Activated CD4-positive, alpha-beta T cell treated with anti-CD3 and anti-CD28 coated beads for 36 hours (primary cell): ENCODE measurements around the gene CAMTA1. TPM values are rescaled to one million over a fixed set of nuclear protein-coding genes. Genes with fewer than 3 reads are reported as not detected.

Experiments used
- ATAC-seq: fragments of 200-7000 bp; cut with Tn5 transposase; one replicate; pipeline ENCODE4 v1.10.0; 2021; ENCODE audit warnings: mild to moderate bottlenecking, moderate library complexity
- CTCF ChIA-PET: fragments of 350-600 bp; sonication (Branson Sonifier 250); formaldehyde crosslinking; loops from one replicate; lab custom pipeline; 2021; ENCODE audit warnings: antibody characterized with exemption; lab: Charles Lee
- POLR2A ChIA-PET: fragments of 350-600 bp; sonication (Branson Sonifier 250); formaldehyde crosslinking; loops from one replicate; lab custom pipeline; 2021; ENCODE audit warnings: antibody characterized with exemption, inconsistent platforms; lab: Charles Lee
- DNase-seq: peaks from one replicate; pipeline ENCODE4 v3.0.0-alpha.2; 2020
- H3K27ac Mint-ChIP-seq: one replicate; pipeline ENCODE4 v1.8.0; 2021; ENCODE audit warnings: mixed read lengths
- H3K27me3 Mint-ChIP-seq: one replicate; pipeline ENCODE4 v1.8.0; 2021; ENCODE audit warnings: mixed read lengths
- H3K36me3 Mint-ChIP-seq: one replicate; pipeline ENCODE4 v1.8.0; 2021; ENCODE audit warnings: low read depth, mixed read lengths
- H3K4me1 Mint-ChIP-seq: one replicate; pipeline ENCODE4 v1.8.0; 2021; ENCODE audit warnings: mixed read lengths
- H3K4me3 Mint-ChIP-seq: one replicate; pipeline ENCODE4 v1.8.0; 2021; ENCODE audit warnings: mild to moderate bottlenecking, moderate library complexity, mixed read lengths
- H3K9me3 Mint-ChIP-seq: one replicate; pipeline ENCODE4 v1.8.0; 2021; ENCODE audit warnings: low read depth, mixed read lengths
- intact Hi-C, 2 experiments: fragments of 100-400 bp; cut with DNase I in 1 of 2; cut with micrococcal nuclease in 1 of 2; formaldehyde crosslinking; loops; one replicate each; pipeline versions ENCODE4 v1.14.2 to v1.15.1; 2022 to 2024; cut with DNase I, micrococcal nuclease
- total RNA-seq, 2 experiments: library from RNA; stranded (reverse); gene quantifications; one replicate each; pipeline ENCODE4 v1.2.3, GENCODE V29; 2021

Gene CAMTA1
- total RNA-seq, 2 experiments from 2014 or later, result 62.3 to 76.7 TPM

DNA sequence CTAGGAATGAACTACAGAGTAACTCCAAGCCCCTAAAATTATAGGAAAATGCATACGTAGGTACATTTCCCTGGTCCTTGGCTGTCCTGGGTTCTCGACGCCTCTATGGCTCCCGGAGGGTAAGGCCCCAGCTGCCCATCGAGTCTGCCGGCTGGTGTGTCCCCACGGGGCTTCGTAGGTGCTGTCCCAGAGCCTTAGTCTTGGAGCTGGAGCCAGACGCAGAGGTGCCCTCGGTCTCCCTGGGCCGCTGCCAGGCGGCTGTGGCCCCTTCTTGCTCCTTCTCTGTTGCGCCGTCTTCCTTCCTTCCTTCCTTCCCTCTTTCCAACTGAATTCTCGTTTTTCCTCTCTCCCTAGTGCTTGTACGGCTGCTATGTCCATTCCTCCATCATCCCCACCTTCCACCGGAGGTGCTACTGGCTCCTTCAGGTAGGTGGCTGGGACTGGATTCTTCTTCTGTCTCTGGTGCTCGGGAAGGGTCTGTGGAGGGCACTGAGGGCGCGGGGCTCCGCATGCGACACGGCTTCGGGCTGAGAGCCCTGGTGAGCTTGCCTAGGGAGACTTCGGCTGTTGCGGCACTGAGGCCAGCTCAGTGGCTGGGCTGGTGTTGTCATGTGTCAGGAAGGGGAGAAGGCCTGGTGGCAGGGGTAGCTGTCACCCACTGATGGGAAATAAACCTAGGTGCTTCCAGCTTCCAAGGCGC is 682.4 kb downstream of the CAMTA1 start:
- Mint-ChIP-seq H3K36me3 (no peaks in the 10 kb centered on the region), H3K9me3 (no peaks in the 10 kb centered on the region), H3K27me3 (no peaks in the 10 kb centered on the region), H3K4me1 (no peaks in the 10 kb centered on the region), H3K27ac (no peak overlapping the region), H3K4me3 (no peak overlapping the region)
- ChIA-PET POLR2A (no interaction called here), CTCF (no interaction called here)
- intact Hi-C loops, result no loop called here
- ATAC-seq (no peak), DNase-seq (no peak)

GRCh38 chr1:7468248-7468647 is 683.0 kb downstream of the CAMTA1 start:
- no peak for ATAC-seq

GRCh38 chr1:7469255-7469938 is 684.1 kb downstream of the CAMTA1 start:
- CTCF ChIA-PET, result no interaction called here

More at GRCh38 chr1:7468248-7468647, 683.0 kb downstream of the CAMTA1 start:
- no peak for DNase-seq
- CTCF ChIA-PET, result no interaction called here
- Mint-ChIP-seq H3K9me3 (no peaks in the 10 kb centered on the region), H3K27ac (no peak overlapping the region), H3K36me3 (no peaks in the 10 kb centered on the region), H3K4me1 (no peaks in the 10 kb centered on the region), H3K4me3 (no peak overlapping the region), H3K27me3 (no peaks in the 10 kb centered on the region)
- POLR2A ChIA-PET, result no interaction called here
- intact Hi-C loops, result no loop called here

GRCh38 chr1:7470904-7471638 is 685.8 kb downstream of the CAMTA1 start:
- Mint-ChIP-seq H3K4me3 (no peak overlapping the region), H3K27me3 (no peaks in the 10 kb centered on the region), H3K4me1 (no peaks in the 10 kb centered on the region), H3K27ac (no peak overlapping the region), H3K36me3 (no peaks in the 10 kb centered on the region), H3K9me3 (no peaks in the 10 kb centered on the region)
- CTCF ChIA-PET, result no interaction called here
- POLR2A ChIA-PET, result no interaction called here
- intact Hi-C loops, result no loop called here
- ATAC-seq (peak; percentile 85), DNase-seq (peak; percentile 53)

More at GRCh38 chr1:7469255-7469938, 684.1 kb downstream of the CAMTA1 start:
- Mint-ChIP-seq H3K9me3 (no peaks in the 10 kb centered on the region), H3K27ac (no peak overlapping the region), H3K36me3 (no peaks in the 10 kb centered on the region), H3K4me1 (no peaks in the 10 kb centered on the region), H3K27me3 (no peaks in the 10 kb centered on the region), H3K4me3 (no peak overlapping the region)
- DNase-seq, result no peak
- ATAC-seq, result no peak
- intact Hi-C loops, result no loop called here
- POLR2A ChIA-PET, result no interaction called here

- Mint-ChIP-seq H3K9me3 (no peaks in the 10 kb centered on the region), H3K27ac (no peak overlapping the region), H3K4me3 (no peak overlapping the region), H3K27me3 (no peaks in the 10 kb centered on the region), H3K36me3 (no peaks in the 10 kb centered on the region), H3K4me1 (no peaks in the 10 kb centered on the region)
- intact Hi-C loops, result no loop called here
- ATAC-seq, result no peak
- POLR2A ChIA-PET, result no interaction called here
- no peak for DNase-seq
- CTCF ChIA-PET, result no interaction called here
Observed at GRCh38 chr1:7471836-7472235, 686.6 kb downstream of the CAMTA1 start.

- H3K27me3 Mint-ChIP-seq, result no peaks in the 10 kb centered on the region
- ChIA-PET CTCF (no interaction called here), POLR2A (interaction anchor here (0.5 kb wide), 1 partner anchor 81 kb away, joined by 4 read pairs; no protein-coding TSS in a partner anchor)
- no peak for ATAC-seq
- H3K4me3 Mint-ChIP-seq, result no peak overlapping the region
- H3K4me1 Mint-ChIP-seq, result no peaks in the 10 kb centered on the region
- H3K27ac Mint-ChIP-seq, result no peak overlapping the region
- no peaks in the 10 kb centered on the region for H3K9me3 Mint-ChIP-seq
- intact Hi-C loops, result no loop called here
- no peak for DNase-seq
- no peaks in the 10 kb centered on the region for H3K36me3 Mint-ChIP-seq
Observed at GRCh38 chr1:7473223-7474142, 688.2 kb downstream of the CAMTA1 start.

DNA sequence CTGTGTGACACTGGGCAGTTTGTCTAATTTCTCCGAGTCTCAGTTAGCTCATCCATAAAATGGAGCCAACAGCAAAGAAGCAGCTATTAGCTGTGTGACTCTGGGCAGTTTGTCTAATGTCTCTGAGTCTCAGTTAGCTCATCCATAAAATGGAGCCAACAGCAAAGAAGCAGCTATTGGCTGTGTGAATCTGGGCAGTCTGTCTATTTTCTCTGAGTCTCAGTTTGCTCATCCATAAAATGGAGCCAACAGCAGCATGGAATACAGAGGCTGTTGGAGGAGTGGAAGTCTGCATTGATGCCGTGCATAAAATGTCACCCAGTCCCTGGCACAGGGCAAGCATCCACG is 688.9 kb downstream of the CAMTA1 start:
- intact Hi-C loops, result no loop called here
- POLR2A ChIA-PET, result no interaction called here
- CTCF ChIA-PET, result interaction anchor here (0.6 kb wide), 1 partner anchor 1981 kb away, joined by 3 read pairs; no protein-coding TSS in a partner anchor
- no peak for ATAC-seq
- no peak for DNase-seq
- no peaks in the 10 kb centered on the region for H3K36me3 Mint-ChIP-seq
- no peaks in the 10 kb centered on the region for H3K9me3 Mint-ChIP-seq
- H3K27ac Mint-ChIP-seq, result no peak overlapping the region
- no peak overlapping the region for H3K4me3 Mint-ChIP-seq
- no peaks in the 10 kb centered on the region for H3K4me1 Mint-ChIP-seq
- no peaks in the 10 kb centered on the region for H3K27me3 Mint-ChIP-seq

DNA sequence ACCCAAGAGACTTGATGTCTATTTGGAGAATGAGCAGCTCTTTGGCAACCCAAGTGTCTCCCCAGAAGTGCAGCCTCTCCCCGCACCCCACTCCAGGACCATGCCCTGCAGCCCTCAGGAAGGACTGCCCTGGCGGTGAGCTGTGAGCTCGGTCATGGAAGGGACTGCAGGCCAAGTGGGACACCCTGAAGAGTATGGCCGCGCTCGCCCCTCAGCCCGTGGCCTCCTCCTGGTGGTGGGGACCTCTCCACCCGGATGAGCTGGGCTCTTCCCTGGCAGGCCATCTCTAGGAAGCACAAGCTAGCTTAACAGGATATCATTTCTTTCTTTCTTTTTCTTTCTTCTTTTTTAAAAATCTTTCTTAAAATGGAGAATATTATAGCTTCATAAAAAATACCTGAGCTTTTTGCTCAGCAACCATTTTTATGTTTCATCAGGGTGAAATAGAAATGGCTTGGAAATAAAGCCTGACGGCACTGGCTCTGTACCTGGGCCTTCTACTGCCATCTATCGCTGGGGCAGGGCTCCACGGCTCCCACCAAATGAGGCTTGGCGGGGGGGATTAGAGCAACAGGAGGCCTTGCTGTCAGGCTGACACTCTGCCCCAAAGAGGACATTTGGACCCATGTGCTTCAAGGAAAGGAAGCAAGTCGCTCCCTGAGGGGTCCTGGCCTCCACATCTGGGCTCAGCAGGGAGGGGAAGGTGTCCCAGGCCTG is 689.7 kb downstream of the CAMTA1 start:
- ChIA-PET CTCF (interaction anchor here (0.6 kb wide), 1 partner anchor 1980 kb away, joined by 3 read pairs; no protein-coding TSS in a partner anchor), POLR2A (no interaction called here)
- H3K27ac Mint-ChIP-seq, result no peak overlapping the region
- no peaks in the 10 kb centered on the region for H3K4me1 Mint-ChIP-seq
- H3K36me3 Mint-ChIP-seq, result no peaks in the 10 kb centered on the region
- no peak for ATAC-seq
- H3K4me3 Mint-ChIP-seq, result no peak overlapping the region
- H3K9me3 Mint-ChIP-seq, result no peaks in the 10 kb centered on the region
- H3K27me3 Mint-ChIP-seq, result no peaks in the 10 kb centered on the region
- DNase-seq, result no peak
- intact Hi-C loops, result no loop called here

DNA sequence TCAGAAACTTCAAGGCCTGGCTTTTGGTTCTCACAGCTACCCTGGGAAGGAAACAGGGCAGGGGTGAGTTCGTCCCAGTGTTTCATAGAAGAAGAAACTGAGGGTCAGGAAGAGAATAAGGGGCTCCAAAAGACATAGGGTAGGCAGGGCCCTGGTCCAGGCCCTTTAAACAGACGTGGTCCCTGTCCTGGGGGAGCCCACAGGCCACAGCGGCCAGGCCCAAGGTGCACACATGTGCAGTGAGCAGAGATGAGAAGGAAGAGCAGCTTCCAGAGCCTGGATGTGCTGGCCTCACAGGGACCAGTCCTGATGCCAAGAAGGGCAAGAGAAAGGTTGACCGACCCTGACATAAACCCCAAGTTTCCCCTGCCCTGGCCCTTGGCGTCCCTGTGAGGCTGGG is 690.4 kb downstream of the CAMTA1 start:
- no peak for DNase-seq
- Mint-ChIP-seq H3K4me1 (no peaks in the 10 kb centered on the region), H3K27me3 (no peaks in the 10 kb centered on the region), H3K36me3 (no peaks in the 10 kb centered on the region), H3K9me3 (no peaks in the 10 kb centered on the region), H3K27ac (no peak overlapping the region), H3K4me3 (no peak overlapping the region)
- ChIA-PET POLR2A (no interaction called here), CTCF (interaction anchor here (0.6 kb wide), 1 partner anchor 54 kb away, joined by 4 read pairs; no protein-coding TSS in a partner anchor)
- intact Hi-C loops, result no loop called here
- ATAC-seq, result no peak

DNA sequence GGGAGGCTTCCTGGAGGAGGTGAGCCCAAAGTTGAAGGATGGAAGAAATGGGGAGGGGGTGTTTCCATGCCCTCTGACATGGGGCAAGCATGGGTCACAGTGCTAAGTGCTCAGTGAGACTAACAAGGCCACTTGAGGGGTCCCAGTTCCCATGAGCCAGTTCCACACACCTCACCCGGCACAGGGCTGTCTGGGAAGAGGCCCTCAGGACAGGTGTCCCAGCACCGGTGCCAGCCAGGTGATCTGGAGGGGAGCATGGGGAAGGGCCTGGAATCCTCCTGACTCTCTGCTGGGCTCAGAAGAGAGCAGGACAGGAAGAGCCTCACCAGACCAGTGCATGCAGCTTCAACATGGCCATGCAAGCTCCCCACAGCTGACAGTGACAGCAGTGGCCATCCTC is 691.1 kb downstream of the CAMTA1 start:
- H3K27ac Mint-ChIP-seq, result no peak overlapping the region
- intact Hi-C loops, result no loop called here
- no peak for DNase-seq
- H3K4me1 Mint-ChIP-seq, result no peaks in the 10 kb centered on the region
- H3K27me3 Mint-ChIP-seq, result no peaks in the 10 kb centered on the region
- no peaks in the 10 kb centered on the region for H3K36me3 Mint-ChIP-seq
- POLR2A ChIA-PET, result no interaction called here
- CTCF ChIA-PET, result interaction anchor here (0.6 to 0.7 kb wide), 2 partner anchors 54 to 350 kb away, joined by 4 read pairs; no protein-coding TSS in a partner anchor
- H3K4me3 Mint-ChIP-seq, result no peak overlapping the region
- H3K9me3 Mint-ChIP-seq, result no peaks in the 10 kb centered on the region
- ATAC-seq, result no peak
